K562 (cell line): ENCODE data around the gene INTS2. TPM values are rescaled to one million over a fixed set of nuclear protein-coding genes. Genes with fewer than 3 reads are reported as not detected.

ENCODE experiments used
- BRD4 ChIP-seq: fragments of 200-600 bp; sonication (generic); IDR thresholded peaks from 2 replicates; pipeline ENCODE4 v1.6.1; 2017; ENCODE audit warnings: inconsistent platforms
- CC2D1A ChIP-seq: fragments of 450-650 bp; IDR thresholded peaks from 2 replicates; pipeline ENCODE4 v1.6.1; 2017; ENCODE audit warnings: mild to moderate bottlenecking
- DPF2 ChIP-seq: fragments of 450-650 bp; IDR thresholded peaks from 2 replicates; pipeline ENCODE4 v1.6.1; 2016
- ETV6 ChIP-seq, 3 experiments: fragments of 150-350 bp in 1 of 3; sonication (generic) in 1 of 3; formaldehyde crosslinking in 1 of 3; IDR thresholded peaks; 2 replicates each; pipeline versions ENCODE4 v1.6.1 to v1.8.0; 2014 to 2022; ENCODE audit warnings: borderline replicate concordance in 2 of 3, low read depth in 2 of 3, antibody characterized with exemption in 1 of 3, low read length in 1 of 3, mild to moderate bottlenecking in 1 of 3, missing genetic modification reagents in 1 of 3
- HOXB6 ChIP-seq: fragments of 250-450 bp; sonication (Bioruptor Pico); IDR thresholded peaks from 2 replicates; pipeline ENCODE4 v1.5.1; 2022; ENCODE audit warnings: mild to moderate bottlenecking, borderline replicate concordance
- KAT7 ChIP-seq: sonication (generic); formaldehyde crosslinking; IDR thresholded peaks from 2 replicates; pipeline ENCODE4 v1.8.0; 2022; ENCODE audit warnings: missing genetic modification reagents, mild to moderate bottlenecking, borderline replicate concordance
- LARP7 ChIP-seq: fragments of 450-650 bp; IDR thresholded peaks from 2 replicates; pipeline ENCODE4 v1.6.1; 2016
- MTA1 ChIP-seq: fragments of 450-650 bp; IDR thresholded peaks from 2 replicates; pipeline ENCODE4 v1.6.1; 2017; ENCODE audit warnings: borderline replicate concordance
- OTX1 ChIP-seq: fragments of 450-650 bp; formaldehyde crosslinking; IDR thresholded peaks from 2 replicates; pipeline ENCODE4 v1.4.0; 2022; ENCODE audit warnings: mild to moderate bottlenecking
- PTTG1 ChIP-seq: fragments of 450-650 bp; IDR thresholded peaks from 2 replicates; pipeline ENCODE4 v1.6.1; 2016; ENCODE audit warnings: low read depth, mild to moderate bottlenecking, missing genetic modification characterization, missing compliant biosample characterization
- RBM14 ChIP-seq: fragments of 200-400 bp; formaldehyde crosslinking; IDR thresholded peaks from 2 replicates; pipeline ENCODE4 v1.6.1; 2018; ENCODE audit warnings: low read depth, mild to moderate bottlenecking, low read length, moderate library complexity, borderline replicate concordance; ENCODE audit not compliant: insufficient read depth
- TCF15 ChIP-seq: fragments of 250-450 bp; sonication (Bioruptor Pico); IDR thresholded peaks from 2 replicates; pipeline ENCODE4 v1.8.0; 2022; ENCODE audit warnings: moderate library complexity, mild to moderate bottlenecking, inconsistent platforms
- ZNF124 ChIP-seq: sonication (generic); formaldehyde crosslinking; IDR thresholded peaks from 2 replicates; pipeline ENCODE4 v1.8.1; 2022; ENCODE audit warnings: missing genetic modification reagents
- ZNF197 ChIP-seq: fragments of 200-800 bp; sonication (Bioruptor generic); IDR thresholded peaks from 2 replicates; pipeline ENCODE4 v1.6.1; 2016; ENCODE audit warnings: low read depth, missing genetic modification characterization, missing compliant biosample characterization
- ZNF707 ChIP-seq: fragments of 250-450 bp; sonication (Bioruptor Pico); conservative IDR thresholded peaks from 2 replicates; pipeline ENCODE4 v1.8.0; 2022; ENCODE audit warnings: inconsistent platforms, mild to moderate bottlenecking, moderate library complexity
- polyA plus RNA-seq, 8 experiments: library from polyadenylated mRNA; depleted of rRNA in 4 of 8; stranded (reverse) in 5 of 8; unstranded in 3 of 8; fragments of >200 nt; fragmentation: Nextera tagmentation in 2 of 8; fragmentation: Illumina TruSeq in 1 of 8; extraction: Ambion mirVana in 2 of 8; extraction: Trizol in 1 of 8; gene quantifications; 2 replicates each; pipeline versions ENCODE4 v1.2.1 to v1.2.3, GENCODE V29; 2011 to 2014; ENCODE audit warnings: inconsistent platforms in 1 of 8, missing spikeins in 1 of 8
- total RNA-seq, 7 experiments: library from RNA; depleted of rRNA in 6 of 7; stranded (reverse); fragments of >200 nt in 6 of 7; fragmentation: Illumina TruSeq in 2 of 7; extraction: Trizol in 2 of 7; gene quantifications; 2 replicates each; pipeline versions ENCODE4 v1.2.1 to v1.2.3, GENCODE V29; 2011 to 2021; ENCODE audit warnings: low replicate concordance in 1 of 7
- TF ChIP-seq, protein P1 (sequence below), 2 experiments: IDR thresholded peaks in 1 of 2; conservative IDR thresholded peaks in 1 of 2; 2 replicates each; pipeline ENCODE4 v1.6.1; 2016; ENCODE audit warnings: low read depth in 2 of 2, mild to moderate bottlenecking in 1 of 2, missing compliant biosample characterization in 1 of 2, missing genetic modification characterization in 1 of 2, moderate library complexity in 1 of 2
- TF ChIP-seq, protein P2 (sequence below), 3 experiments: fragments of 200-800 bp in 1 of 3; fragments of 250-450 bp in 1 of 3; fragments of 450-650 bp in 1 of 3; sonication (Bioruptor Pico) in 1 of 3; sonication (Bioruptor generic) in 1 of 3; formaldehyde crosslinking in 1 of 3; IDR thresholded peaks; 2 replicates each; pipeline versions ENCODE4 v1.6.1 to v1.8.0; 2016 to 2022; ENCODE audit warnings: mild to moderate bottlenecking in 2 of 3, missing genetic modification characterization in 2 of 3, missing compliant biosample characterization in 1 of 3, moderate library complexity in 1 of 3
- TF ChIP-seq, protein P3 (sequence below): fragments of 200-800 bp; sonication (Bioruptor generic); IDR thresholded peaks from 2 replicates; pipeline ENCODE4 v1.6.1; 2017; ENCODE audit warnings: missing genetic modification characterization, missing compliant biosample characterization

INTS2 gene
- total and polyA plus RNA-seq, 9 of the 15 experiments (the other 6 are each of a cell fraction or from before 2014, with no cell fraction given), result 4.8 to 24.7 (median 12.8) TPM

DNA sequence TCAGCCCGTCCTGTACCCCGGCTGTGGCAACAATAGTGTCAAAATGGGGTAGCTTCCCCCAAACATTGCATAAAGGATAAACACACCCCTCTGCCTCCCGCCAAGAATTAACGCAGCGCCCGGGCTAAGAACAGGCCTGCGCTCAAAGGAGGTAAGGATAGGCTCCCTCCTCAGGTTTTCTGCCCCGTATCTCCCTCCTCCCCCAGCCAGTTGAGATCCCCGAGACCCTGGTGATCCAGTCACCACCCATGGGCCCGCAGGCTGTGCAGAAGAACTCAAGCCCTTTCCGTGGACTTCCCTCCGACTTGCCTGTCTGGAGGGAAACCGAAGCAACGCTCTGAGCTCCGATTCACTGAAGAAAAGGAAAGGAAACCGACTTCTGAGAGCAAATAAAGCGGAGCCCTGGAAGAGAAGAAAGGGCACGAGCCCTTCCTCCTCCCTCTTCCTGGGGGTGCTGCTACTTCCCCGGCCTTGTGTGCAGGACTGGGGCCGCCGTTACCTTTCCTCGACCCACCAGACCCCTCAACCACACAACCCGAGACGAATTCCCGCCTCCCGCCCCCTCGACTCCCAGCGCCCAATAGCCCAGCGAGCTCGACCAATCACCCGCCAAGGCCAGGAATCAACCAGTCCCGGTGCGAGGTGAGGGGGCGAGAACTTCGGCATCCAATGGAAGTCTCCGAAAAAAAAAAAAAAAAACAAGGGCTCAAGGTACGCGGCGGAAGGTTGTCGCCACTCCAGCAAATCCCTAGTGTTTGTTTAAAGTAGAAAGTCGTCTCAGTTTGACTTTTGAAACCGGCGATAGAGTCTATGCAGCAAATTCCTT is 64.6 kb downstream of the INTS2 start, which contains the start of gene BRIP1 (continued):
- TF ChIP-seq, protein P1, sequence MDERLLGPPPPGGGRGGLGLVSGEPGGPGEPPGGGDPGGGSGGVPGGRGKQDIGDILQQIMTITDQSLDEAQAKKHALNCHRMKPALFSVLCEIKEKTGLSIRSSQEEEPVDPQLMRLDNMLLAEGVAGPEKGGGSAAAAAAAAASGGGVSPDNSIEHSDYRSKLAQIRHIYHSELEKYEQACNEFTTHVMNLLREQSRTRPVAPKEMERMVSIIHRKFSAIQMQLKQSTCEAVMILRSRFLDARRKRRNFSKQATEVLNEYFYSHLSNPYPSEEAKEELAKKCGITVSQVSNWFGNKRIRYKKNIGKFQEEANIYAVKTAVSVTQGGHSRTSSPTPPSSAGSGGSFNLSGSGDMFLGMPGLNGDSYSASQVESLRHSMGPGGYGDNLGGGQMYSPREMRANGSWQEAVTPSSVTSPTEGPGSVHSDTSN (CRISPR knock-in tag; IDR thresholded peaks at IDR 0.05; ENCODE audit: low read depth), result no peak
- TF ChIP-seq, protein P1 (tag; conservative IDR thresholded peaks at IDR 0.05; ENCODE audit: low read depth), result no peak; the same call in 1 of the 2 replicates
- TF ChIP-seq LARP7 (no peak), HOXB6 (CRISPR knock-in tag) (no peak), ZNF197 (CRISPR knock-in tag) (no peak), RBM14 (no peak), KAT7 (CRISPR knock-in tag) (no peak), ETV6 (IDR thresholded peaks at IDR 0.05; ENCODE audit: borderline replicate concordance in 1 of 2, low read depth in 2 of 2, low read length in 1 of 2) (no peak), ETV6 (CRISPR knock-in tag; IDR thresholded peaks at IDR 0.05; ENCODE audit: borderline replicate concordance) (no peak), CC2D1A (peak; percentile 80; the same call in 1 of the 2 replicates), OTX1 (no peak), TCF15 (CRISPR knock-in tag) (no peak), BRD4 (no peak), MTA1 (no peak), ZNF707 (CRISPR knock-in tag) (no peak), PTTG1 (tag) (no peak), ZNF124 (CRISPR knock-in tag) (no peak), DPF2 (0 out of 2 replicates have a peak, but pooled peaks have one; percentile 29)
- TF ChIP-seq, protein P2, sequence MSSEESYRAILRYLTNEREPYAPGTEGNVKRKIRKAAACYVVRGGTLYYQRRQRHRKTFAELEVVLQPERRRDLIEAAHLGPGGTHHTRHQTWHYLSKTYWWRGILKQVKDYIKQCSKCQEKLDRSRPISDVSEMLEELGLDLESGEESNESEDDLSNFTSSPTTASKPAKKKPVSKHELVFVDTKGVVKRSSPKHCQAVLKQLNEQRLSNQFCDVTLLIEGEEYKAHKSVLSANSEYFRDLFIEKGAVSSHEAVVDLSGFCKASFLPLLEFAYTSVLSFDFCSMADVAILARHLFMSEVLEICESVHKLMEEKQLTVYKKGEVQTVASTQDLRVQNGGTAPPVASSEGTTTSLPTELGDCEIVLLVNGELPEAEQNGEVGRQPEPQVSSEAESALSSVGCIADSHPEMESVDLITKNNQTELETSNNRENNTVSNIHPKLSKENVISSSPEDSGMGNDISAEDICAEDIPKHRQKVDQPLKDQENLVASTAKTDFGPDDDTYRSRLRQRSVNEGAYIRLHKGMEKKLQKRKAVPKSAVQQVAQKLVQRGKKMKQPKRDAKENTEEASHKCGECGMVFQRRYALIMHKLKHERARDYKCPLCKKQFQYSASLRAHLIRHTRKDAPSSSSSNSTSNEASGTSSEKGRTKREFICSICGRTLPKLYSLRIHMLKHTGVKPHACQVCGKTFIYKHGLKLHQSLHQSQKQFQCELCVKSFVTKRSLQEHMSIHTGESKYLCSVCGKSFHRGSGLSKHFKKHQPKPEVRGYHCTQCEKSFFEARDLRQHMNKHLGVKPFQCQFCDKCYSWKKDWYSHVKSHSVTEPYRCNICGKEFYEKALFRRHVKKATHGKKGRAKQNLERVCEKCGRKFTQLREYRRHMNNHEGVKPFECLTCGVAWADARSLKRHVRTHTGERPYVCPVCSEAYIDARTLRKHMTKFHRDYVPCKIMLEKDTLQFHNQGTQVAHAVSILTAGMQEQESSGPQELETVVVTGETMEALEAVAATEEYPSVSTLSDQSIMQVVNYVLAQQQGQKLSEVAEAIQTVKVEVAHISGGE (CRISPR knock-in tag; IDR thresholded peaks at IDR 0.05), result peak in 1 of 3 experiments; percentile 92; a peak in 2 of 6 replicates
- TF ChIP-seq, protein P3, sequence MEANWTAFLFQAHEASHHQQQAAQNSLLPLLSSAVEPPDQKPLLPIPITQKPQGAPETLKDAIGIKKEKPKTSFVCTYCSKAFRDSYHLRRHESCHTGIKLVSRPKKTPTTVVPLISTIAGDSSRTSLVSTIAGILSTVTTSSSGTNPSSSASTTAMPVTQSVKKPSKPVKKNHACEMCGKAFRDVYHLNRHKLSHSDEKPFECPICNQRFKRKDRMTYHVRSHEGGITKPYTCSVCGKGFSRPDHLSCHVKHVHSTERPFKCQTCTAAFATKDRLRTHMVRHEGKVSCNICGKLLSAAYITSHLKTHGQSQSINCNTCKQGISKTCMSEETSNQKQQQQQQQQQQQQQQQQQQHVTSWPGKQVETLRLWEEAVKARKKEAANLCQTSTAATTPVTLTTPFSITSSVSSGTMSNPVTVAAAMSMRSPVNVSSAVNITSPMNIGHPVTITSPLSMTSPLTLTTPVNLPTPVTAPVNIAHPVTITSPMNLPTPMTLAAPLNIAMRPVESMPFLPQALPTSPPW (CRISPR knock-in tag), result peak; percentile 47; the same call in 1 of the 2 replicates
